AG08396 (cell line): ENCODE data around the gene RAB11B.
"Not testable (repeated sequence)": the region's sequence is repeated elsewhere in the genome, so short reads cannot be mapped to it uniquely, and the experiment has no call there.

ENCODE experiments used
- DNase-seq: peaks from one replicate; pipeline ENCODE4 v3.0.0; 2012; ENCODE audit warnings: low spot score, mixed read lengths

The RAB11B gene

GRCh38 chr19:8429044-8429443 is 38.9 kb downstream of the RAB11B start:
- DNase-seq = no peak

GRCh38 chr19:8429826-8430225 is 39.7 kb downstream of the RAB11B start:
- no peak for DNase-seq

- DNase-seq = no peak
These were observed 40.5 kb downstream of the RAB11B start for GRCh38 chr19:8430650-8431049.

GRCh38 chr19:8438236-8438635 is 48.1 kb downstream of the RAB11B start:
- DNase-seq = no peak

- no peak for DNase-seq
These were observed 51.8 kb downstream of the RAB11B start for GRCh38 chr19:8441725-8442544.

- DNase-seq = not testable (repeated sequence)
These were observed 54.0 kb downstream of the RAB11B start for GRCh38 chr19:8444140-8444676.

- peak; percentile 99 for DNase-seq
These were observed 54.7 kb downstream of the RAB11B start, which contains the start of gene HNRNPM for GRCh38 chr19:8444677-8445487. Gene HNRNPM (plus strand): TSS chr19:8444975. CDS start chr19:8444999, 24 bp downstream.

GRCh38 chr19:8445488-8446001 is 55.4 kb downstream of the RAB11B start:
- peak; percentile 45 for DNase-seq

GRCh38 chr19:8446061-8446709 is 56.0 kb downstream of the RAB11B start:
- no peak for DNase-seq

- no peak for DNase-seq
These were observed 59.7 kb downstream of the RAB11B start for GRCh38 chr19:8449830-8450229.

- no peak for DNase-seq
These were observed 61.2 kb downstream of the RAB11B start for GRCh38 chr19:8451377-8451776.

- peak; percentile 56 for DNase-seq
These were observed 61.7 kb downstream of the RAB11B start for GRCh38 chr19:8451885-8452284.

- DNase-seq = no peak
These were observed 62.4 kb downstream of the RAB11B start for GRCh38 chr19:8452446-8453123.

- DNase-seq = no peak
These were observed 63.5 kb downstream of the RAB11B start for GRCh38 chr19:8453616-8454015.
